ENCODE measurements around the gene GRID1.

The GRID1 gene

DNA sequence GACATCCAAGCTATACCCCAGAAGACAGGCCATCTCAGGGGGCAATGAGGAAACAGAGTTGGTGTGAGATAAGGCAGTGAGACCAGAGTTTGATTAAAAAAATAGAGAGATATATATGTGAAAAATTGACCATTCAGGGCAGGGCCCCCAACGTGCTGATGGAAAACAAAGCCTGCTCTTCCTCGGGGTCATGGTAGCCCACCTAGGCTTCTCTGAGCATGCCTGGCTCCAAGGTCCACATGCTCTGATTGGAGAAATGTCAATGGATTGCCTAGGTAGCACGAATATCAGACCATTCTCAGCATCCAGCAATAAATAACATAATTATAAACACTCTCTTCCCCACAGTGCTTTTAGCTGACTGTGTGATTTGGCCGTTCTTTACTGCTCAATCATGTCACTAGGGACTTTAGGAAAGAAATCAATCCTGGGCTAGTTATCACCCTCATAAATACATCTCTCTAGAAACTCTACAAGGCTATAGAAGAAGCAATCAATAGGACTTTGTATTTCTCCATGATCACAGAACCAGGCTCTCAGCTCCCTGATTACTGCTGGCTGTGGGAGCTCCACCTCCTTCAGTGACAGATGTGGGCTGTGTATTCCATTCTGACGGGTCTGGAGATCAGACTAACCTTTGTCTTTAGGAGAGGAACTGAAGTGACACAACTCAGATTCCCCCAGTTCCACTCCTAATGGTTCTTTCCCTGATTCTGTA lies 766.4 kb downstream of the GRID1 start:
- no peak for DNase-seq (ENCODE audit: low spot score)

DNA sequence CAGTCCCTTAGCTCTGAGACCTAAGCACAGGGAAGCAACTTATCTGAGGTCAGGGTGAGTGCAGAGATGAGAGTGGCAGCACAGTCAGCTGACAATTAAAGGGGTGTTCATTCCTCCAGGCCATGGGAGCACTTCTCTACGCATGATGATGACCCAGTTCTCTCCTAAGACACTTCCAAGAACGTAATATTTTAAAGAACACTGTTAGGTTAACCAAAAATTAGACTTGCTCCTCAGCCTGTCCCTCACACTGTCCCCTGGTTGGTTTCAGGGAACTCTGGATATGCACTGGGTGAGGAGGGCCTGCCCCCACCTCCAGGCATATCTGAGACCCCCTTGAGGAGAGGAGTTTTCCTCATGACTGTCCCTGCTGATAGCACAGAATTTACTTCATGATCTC lies 767.5 kb downstream of the GRID1 start:
- DNase-seq (ENCODE audit: low spot score) = no peak

DNA sequence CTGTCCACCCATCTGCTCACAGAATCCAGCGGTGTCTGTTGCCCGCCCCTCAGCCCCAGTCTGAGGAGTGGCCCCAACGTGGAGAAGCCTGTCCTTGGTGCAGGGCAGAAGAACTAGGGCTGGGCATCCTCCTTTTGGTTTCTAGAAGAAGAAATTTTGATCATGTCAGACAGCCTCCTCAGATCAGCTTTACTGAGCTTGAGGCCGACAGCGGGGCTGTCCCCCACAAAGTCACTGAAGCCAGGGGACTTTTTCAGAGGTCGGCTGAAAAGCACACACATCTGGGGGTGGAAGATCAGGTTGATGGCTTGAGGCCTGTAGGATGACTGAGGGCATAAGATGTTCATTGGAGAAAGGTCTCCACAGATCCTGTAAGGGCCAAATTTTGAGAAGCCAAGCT lies 767.9 kb downstream of the GRID1 start:
- no peak for DNase-seq (ENCODE audit: low spot score)

DNA sequence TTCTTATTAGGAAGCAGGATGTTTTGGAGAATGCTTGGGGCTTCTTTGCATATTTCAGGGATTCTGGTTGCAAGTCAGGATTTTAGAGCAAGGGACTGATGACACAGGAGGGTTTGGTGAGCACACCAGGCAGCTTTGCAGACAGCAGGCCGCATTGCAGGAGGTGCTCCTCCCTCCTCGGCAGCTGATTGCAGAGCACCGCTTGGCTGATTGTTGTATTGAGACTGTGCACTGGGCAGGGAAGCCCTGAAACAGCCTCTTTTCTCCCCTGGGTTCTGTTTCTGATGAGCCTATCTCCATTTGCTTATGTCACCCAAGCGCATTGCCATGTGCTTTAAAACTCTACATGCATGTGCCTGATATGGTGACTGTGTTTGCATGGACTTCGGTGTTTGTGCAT lies 769.6 kb downstream of the GRID1 start:
- DNase-seq (ENCODE audit: low spot score) = no peak

DNA sequence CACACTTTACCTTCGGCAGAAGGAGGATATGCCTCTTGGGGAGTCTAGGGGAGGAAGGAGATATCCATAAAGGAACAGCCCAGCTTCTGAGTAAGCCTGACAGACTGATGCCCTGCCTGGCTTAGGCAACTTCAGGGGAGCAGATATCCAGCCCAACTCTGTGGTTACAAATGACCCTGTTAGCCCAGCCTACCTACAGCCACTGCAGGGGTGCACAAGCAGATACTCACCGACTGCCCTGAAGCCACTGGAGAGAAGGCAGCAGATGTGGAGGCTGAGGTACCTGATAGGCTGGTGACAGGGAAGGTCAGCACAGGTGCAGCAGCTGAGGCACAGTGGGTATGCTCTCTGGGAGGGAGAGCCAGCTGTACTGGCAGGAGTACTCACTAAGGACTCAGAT lies 770.2 kb downstream of the GRID1 start:
- DNase-seq (ENCODE audit: low spot score) = no peak

DNA sequence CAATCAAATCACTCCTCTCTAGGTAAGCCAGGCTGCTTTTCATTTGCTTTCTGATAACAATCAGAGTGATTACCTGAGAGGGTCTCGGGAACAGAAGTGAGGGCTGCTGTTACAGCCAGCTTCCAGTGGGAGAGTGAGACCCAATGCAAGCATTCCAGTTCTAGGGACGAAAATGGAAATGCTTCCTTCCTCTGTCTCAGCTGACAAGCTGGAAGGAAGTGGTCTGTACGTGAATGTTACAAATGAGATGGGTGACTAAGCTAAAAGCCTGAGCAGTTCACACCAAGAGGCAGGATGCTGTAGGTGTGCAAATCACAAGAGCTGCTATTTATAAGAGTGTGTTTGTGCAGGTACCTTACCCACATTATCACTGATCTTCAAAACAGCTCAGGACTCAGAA lies 772.4 kb downstream of the GRID1 start:
- no peak for DNase-seq (ENCODE audit: low spot score)

DNA sequence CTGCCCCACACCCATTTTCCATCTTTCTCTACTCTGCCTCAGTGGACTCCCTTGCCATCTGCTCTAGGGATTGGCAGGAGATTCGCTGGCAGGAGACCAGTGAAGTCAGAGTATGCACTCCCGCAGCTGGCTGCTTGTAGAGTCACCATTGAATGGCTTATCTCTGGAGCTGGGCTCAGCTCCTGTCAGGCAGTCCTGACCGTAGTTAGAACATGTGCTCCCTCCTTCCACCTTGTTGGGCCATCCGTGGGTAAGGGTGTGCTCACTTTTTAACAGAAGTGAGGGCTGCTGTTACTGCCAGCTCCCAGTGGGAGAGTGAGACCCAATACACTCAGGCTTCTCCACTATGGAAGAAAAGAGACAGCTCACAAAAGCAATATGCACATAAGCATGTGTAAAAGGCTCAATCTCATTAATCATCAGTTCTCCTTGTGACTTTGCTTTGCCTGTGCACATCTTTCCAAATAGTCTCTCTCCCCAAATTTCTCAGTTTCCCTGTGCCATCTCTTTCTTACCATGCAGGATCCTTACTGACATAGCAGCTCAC lies 773.3 kb downstream of the GRID1 start:
- DNase-seq (ENCODE audit: low spot score) = no peak

DNA sequence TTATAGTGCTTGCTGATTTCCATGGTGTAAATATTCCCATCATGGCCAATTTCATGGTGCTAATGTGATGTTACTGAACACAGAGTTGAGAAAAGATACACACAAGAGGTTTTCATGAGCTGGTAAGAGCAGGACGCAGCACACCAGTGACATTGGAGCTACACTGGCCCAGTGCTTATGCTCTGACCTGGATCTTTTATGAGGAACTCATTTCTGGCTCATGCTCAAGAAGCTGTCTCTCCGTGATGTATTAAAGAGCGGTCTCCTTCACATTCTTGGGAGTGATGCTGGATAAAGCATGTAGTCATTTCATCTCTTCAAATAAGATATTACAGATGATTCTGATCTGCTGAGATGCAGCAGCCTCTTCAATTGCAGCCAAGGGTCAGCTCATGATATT lies 785.2 kb downstream of the GRID1 start:
- DNase-seq (ENCODE audit: low spot score) = no peak

DNA sequence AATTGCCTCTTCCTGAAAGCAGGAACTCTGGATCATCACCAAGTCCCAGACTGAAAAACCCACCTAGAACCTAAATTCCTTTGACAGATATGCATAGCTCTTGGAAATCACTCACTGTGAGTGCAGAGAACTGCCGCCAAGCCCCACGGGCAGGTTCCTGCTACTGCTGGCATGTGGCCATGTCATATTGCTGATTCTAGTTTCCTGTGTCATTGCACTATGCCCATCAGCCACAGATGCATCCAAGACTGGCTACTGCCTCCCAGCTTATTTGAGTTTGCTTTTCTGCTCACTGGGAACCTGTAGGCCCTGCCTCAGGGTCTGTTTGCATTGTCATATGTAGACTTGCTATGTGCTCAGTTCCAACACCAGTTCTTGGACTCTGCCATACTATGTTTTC lies 786.0 kb downstream of the GRID1 start:
- no peak for DNase-seq (ENCODE audit: low spot score)

DNA sequence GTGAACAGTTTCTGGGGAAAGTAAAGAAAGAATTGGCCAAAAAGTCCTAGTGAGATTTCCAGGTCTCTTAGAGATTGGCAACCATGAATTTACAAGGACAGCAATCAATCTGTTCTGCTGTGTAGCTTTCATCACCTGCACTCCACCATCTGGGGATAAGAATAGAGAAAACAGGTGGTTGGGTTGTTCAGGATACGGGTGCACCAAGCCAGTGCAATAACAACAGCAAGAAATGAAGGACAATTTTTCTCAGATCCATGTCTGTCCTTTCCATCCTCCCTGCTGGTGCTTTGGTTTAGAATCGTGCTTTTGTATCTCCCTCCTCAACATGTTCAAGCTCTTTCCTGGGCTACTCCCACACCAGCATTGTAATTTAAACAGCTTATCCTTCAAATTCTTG lies 787.7 kb downstream of the GRID1 start:
- DNase-seq (ENCODE audit: low spot score) = no peak

DNA sequence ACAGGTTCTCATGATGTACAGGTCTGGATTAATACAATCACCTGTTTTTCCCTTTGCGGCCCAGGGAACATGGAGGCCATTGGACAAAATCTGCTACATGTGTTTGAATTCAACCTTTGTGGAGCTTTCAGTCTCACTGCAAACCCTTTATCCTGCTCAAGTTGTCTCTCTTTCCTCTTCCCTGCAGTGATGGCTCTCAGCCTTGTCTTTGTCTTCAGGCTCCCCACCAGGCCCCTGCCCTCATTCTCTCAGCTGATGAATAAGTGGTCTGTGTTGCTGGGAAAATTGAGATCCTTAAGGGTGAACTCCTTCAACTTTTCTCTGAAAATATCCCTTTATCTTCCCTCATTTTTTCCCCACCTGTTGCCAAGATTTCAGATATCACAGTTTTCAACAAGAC lies 791.2 kb downstream of the GRID1 start:
- DNase-seq (ENCODE audit: low spot score) = no peak

DNA sequence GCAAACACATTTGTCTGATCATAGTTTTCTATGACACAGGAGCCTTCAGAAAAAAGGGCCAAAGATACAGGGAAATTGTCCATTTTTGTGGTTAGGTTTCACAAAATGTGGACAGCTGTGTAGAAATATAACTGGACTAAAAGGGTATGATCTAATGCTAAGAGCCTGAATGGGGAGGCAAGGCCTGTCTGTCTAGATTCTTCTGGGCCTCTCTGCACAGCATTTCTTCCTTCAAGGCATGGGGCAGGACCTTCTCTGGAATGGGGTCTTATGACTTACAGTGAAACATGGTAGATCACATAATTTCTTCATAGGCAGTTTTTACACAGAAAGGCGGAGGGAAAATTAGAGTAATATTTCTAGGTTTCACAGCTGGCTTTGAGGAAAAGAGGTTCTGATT lies 795.7 kb downstream of the GRID1 start:
- no peak for DNase-seq (ENCODE audit: low spot score)

DNA sequence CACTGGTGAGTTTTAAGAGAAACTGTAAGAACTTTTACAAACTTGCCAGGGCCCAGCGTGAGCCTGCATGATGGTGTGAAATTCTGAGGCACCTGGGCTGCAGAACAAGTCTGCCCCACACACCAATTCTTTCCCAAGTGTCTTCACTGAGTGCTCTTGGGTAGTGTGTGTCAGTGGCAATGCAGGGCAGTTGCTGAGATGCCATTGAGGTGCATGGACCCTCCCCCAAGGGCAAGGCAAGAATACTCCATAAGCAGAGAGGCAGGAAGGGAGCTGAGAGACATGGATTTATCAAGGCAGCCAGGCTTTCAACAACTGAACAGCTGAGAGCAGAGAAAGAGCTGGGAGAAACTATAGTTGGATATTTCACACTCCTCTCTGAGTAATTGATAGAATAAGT lies 801.2 kb downstream of the GRID1 start:
- DNase-seq (ENCODE audit: low spot score) = no peak

DNA sequence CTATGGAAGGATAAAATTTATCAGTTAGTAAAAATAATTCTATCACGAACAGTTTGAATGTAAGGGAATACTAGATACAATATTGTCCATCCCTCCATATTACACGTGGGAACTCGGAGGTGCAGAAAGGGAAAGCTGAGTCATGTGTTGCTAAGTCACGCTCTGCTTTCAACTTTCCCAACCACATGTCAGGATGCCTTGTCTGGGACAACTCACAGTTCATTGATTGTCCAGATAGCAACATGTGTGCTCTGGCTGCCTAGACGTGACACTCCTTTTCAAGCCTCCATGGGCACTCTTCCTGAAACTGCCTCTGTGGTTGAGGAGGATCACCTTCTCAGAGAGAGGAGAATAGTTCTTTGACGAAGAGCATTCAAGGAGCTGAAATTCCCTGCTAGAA lies 808.1 kb downstream of the GRID1 start:
- DNase-seq (ENCODE audit: low spot score) = no peak

DNA sequence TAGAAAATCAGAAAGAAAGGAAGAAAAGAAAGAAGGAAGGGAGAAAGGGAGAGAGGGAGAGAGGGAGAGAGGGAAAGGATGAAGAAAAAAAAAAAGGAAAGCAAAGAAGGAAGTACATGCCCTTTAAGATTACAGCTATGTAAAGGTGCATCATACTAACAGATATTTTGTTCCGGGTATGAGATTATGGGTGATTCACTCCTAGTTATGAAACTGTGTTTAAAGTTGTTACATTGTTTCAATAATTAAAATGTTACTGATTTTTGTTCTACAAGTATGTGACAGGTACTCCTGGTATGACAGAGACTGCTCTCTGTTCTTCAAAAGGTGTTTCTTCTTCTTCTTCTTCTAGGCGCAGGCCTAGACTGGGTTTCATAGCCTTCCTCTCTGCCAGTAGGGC lies 808.9 kb downstream of the GRID1 start:
- DNase-seq (ENCODE audit: low spot score) = no peak

DNA sequence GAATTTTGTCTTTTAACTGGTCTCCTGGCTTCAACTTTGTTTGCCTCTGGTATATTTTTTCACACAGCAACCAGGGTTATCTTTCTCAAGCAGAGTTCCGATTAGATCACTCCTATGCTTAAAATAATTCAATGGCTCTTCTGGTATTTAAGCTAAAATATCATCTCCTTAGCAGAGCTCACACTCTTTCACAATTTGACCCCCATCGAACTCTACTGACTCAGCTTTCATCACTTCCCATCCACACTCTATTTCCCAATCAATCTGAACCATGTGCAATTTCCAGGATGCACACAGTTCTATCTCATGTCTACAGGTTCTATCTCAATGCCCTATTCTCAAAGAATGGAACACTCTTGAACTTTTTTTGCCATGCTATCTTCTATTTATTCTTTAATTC lies 809.5 kb downstream of the GRID1 start:
- DNase-seq (ENCODE audit: low spot score) = no peak

All from cerebellar cortex (tissue), 1 donor.